Keratinocyte (primary cell): ENCODE results near the gene MRPS16. TPM values are rescaled to one million over a fixed set of nuclear protein-coding genes. Genes with fewer than 3 reads are reported as not detected.

Experiments
- DNase-seq: peaks from one replicate; pipeline ENCODE4 v3.0.0-alpha.2; 2011; ENCODE audit warnings: low read depth, missing footprints, low spot score
- FAIRE-seq: peaks from 2 replicates; lab custom pipeline; 2011; peaks lifted over from hg19 to GRCh38; lab: Jason Lieb, UNC
- H2AFZ ChIP-seq: 2 replicates; pipeline ENCODE4 v1.6.0; 2012; ENCODE audit warnings: low read length, control low read depth, inconsistent platforms; ENCODE audit not compliant: control insufficient read depth
- H3K27ac ChIP-seq: 2 replicates; pipeline ENCODE4 v1.5.1; 2011; ENCODE audit warnings: low read length; ENCODE audit not compliant: control insufficient read depth, insufficient read depth
- H3K27me3 ChIP-seq: 3 replicates; pipeline ENCODE4 v1.6.0; 2011; ENCODE audit warnings: low read length; ENCODE audit not compliant: control insufficient read depth, insufficient read depth; ENCODE audit errors: extremely low read depth
- H3K36me3 ChIP-seq, 2 experiments: 2 replicates in 1 of 2; 3 replicates in 1 of 2; pipeline ENCODE4 v1.5.1; 2011; ENCODE audit warnings: low read length in 2 of 2, mild to moderate bottlenecking in 1 of 2; ENCODE audit not compliant: control insufficient read depth in 2 of 2, insufficient read depth in 2 of 2; ENCODE audit errors: extremely low read depth in 1 of 2
- H3K4me1 ChIP-seq: 3 replicates; pipeline ENCODE4 v1.5.1; 2011; ENCODE audit warnings: low read length; ENCODE audit not compliant: control insufficient read depth, insufficient read depth; ENCODE audit errors: extremely low read depth
- H3K4me2 ChIP-seq: 3 replicates; pipeline ENCODE4 v1.6.0; 2011; ENCODE audit warnings: low read depth, low read length; ENCODE audit not compliant: control insufficient read depth, insufficient read depth; ENCODE audit errors: extremely low read depth
- H3K4me3 ChIP-seq, 3 experiments: fragments of 200-600 bp in 1 of 3; sonication (generic) in 1 of 3; 2 replicates in 2 of 3; 3 replicates in 1 of 3; pipeline ENCODE4 v1.5.1; 2011 to 2016; ENCODE audit warnings: low read length in 3 of 3, mild to moderate bottlenecking in 3 of 3, control low read depth in 2 of 3, inconsistent platforms in 1 of 3, low read depth in 1 of 3, mixed read lengths in 1 of 3, mixed run types in 1 of 3, moderate library complexity in 1 of 3; ENCODE audit not compliant: control insufficient read depth in 2 of 3, insufficient read depth in 2 of 3; ENCODE audit errors: extremely low read depth in 1 of 3
- H3K79me2 ChIP-seq: 2 replicates; pipeline ENCODE4 v1.6.0; 2012; ENCODE audit warnings: low read length; ENCODE audit not compliant: control insufficient read depth, insufficient read depth
- H3K9ac ChIP-seq: 3 replicates; pipeline ENCODE4 v1.6.0; 2011; ENCODE audit warnings: low read length; ENCODE audit not compliant: control insufficient read depth, insufficient read depth; ENCODE audit errors: extremely low read depth
- H3K9me1 ChIP-seq: 3 replicates; pipeline ENCODE4 v1.6.0; 2011; ENCODE audit warnings: low read length; ENCODE audit not compliant: control insufficient read depth, insufficient read depth; ENCODE audit errors: extremely low read depth
- H3K9me3 ChIP-seq: 2 replicates; pipeline ENCODE4 v1.5.1; 2012; ENCODE audit warnings: low read depth, low read length; ENCODE audit not compliant: control insufficient read depth
- H4K20me1 ChIP-seq: 3 replicates; pipeline ENCODE4 v1.6.0; 2011; ENCODE audit warnings: low read length; ENCODE audit not compliant: control insufficient read depth, insufficient read depth; ENCODE audit errors: extremely low read depth
- EZH2 ChIP-seq: IDR thresholded peaks from one replicate; pipeline ENCODE4 v1.6.1; 2012; ENCODE audit warnings: inconsistent platforms, mild to moderate bottlenecking, low read length, moderate library complexity
- dilution Hi-C: fragments of 300-500 bp; cut with MboI; formaldehyde crosslinking; loops from one replicate; pipeline ENCODE4 v1.7.0; 2020; ENCODE audit warnings: low sequenced_read_pairs; ENCODE audit not compliant: extremely low pct_ligation_motif_present
- polyA plus RNA-seq, 5 experiments: library from polyadenylated mRNA; depleted of rRNA in 3 of 5; stranded (reverse) in 3 of 5; stranded (forward) in 1 of 5; unstranded in 1 of 5; fragments of >200 nt; gene quantifications; 1 replicate in 1 of 5; 2 replicates in 3 of 5; 3 replicates in 1 of 5; pipeline versions ENCODE4 v1.2.1 to v1.2.3, GENCODE V29; 2011 to 2012; ENCODE audit warnings: missing spikeins in 2 of 5, low read depth in 1 of 5, low replicate concordance in 1 of 5
- TF ChIP-seq, protein P1 (sequence below), 3 experiments: IDR thresholded peaks in 1 of 3; conservative IDR thresholded peaks in 1 of 3; optimal IDR thresholded peaks in 1 of 3; 2 replicates in 2 of 3; 3 replicates in 1 of 3; pipeline versions ENCODE3 to v1.5.1; 2011; ENCODE audit warnings: low read length in 3 of 3, mild to moderate bottlenecking in 3 of 3, moderate library complexity in 2 of 3, control low read depth in 1 of 3, inconsistent platforms in 1 of 3; ENCODE audit not compliant: insufficient read depth in 2 of 3; ENCODE audit errors: extremely low read depth in 1 of 3

The MRPS16 gene
- polyA plus RNA-seq, 1 donor (not counting 4 experiments of a cell fraction or from before 2014, with no cell fraction given), result 79.2 TPM

DNA sequence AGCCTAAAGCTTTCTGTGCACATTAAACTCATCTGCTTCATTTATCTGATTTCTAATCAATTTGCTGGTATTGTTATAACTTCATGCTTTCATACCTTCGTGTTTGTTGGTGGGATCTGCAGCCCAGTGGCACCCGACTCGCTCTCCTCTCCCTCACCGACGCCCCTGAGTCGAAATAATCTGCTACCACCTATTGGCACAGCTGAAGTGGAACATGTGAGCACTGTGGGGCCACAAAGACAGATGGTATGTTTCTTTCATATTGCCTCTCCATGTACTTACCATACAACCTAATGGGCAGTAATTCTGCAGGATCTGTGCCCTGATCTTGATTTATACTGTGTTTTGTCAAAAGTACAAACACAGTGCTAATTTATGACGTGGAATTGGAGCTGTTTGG, 17.7 kb downstream of the MRPS16 start:
- Histone ChIP-seq H3K9ac (no peak overlapping the region), H4K20me1 (no peaks in the 10 kb centered on the region), H3K4me1 (no peaks in the 10 kb centered on the region), H3K4me3 (no peak overlapping the region), H2AFZ (no peak overlapping the region), H3K9me1 (no peaks in the 10 kb centered on the region), H3K4me2 (no peak overlapping the region), H3K36me3 (peaks cover 3 to 17% of the 10 kb centered on the region in 2 experiments), H3K27me3 (no peaks in the 10 kb centered on the region), H3K27ac (no peak overlapping the region), H3K9me3 (no peaks in the 10 kb centered on the region), H3K79me2 (no peaks in the 10 kb centered on the region)
- dilution Hi-C loops, result no loop called here
- TF ChIP-seq EZH2, result no peak
- TF ChIP-seq, protein P1, sequence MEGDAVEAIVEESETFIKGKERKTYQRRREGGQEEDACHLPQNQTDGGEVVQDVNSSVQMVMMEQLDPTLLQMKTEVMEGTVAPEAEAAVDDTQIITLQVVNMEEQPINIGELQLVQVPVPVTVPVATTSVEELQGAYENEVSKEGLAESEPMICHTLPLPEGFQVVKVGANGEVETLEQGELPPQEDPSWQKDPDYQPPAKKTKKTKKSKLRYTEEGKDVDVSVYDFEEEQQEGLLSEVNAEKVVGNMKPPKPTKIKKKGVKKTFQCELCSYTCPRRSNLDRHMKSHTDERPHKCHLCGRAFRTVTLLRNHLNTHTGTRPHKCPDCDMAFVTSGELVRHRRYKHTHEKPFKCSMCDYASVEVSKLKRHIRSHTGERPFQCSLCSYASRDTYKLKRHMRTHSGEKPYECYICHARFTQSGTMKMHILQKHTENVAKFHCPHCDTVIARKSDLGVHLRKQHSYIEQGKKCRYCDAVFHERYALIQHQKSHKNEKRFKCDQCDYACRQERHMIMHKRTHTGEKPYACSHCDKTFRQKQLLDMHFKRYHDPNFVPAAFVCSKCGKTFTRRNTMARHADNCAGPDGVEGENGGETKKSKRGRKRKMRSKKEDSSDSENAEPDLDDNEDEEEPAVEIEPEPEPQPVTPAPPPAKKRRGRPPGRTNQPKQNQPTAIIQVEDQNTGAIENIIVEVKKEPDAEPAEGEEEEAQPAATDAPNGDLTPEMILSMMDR (optimal IDR thresholded peaks at IDR 0.05 in 1 of 3, IDR thresholded peaks at IDR 0.05 in 1 of 3, conservative IDR thresholded peaks at IDR 0.05 in 1 of 3; ENCODE audit: extremely low read depth in 1 of 3, insufficient read depth in 2 of 3, low read length in 3 of 3), result no peak
- DNase-seq (no peak), FAIRE-seq (no peak)

DNA sequence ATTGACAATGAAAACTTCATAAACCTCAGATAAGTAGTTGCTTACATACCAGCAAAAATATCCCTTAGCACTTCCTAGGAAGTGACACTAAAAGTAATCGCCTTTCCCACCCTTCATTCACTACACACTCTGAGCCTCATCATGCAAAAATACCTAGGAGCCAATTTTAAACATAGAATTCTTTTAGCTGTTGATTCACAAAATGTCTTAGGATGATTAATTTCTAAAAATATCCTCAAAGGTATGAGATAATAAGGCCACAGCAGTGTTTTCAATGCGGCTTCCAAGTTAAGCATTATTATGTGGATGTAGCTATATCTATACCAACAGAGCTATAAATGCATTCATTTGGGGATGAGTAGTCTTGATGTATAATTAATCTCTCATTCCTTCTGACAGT, 18.6 kb downstream of the MRPS16 start:
- H3K27ac ChIP-seq, result no peak overlapping the region
- no peak for DNase-seq
- H2AFZ ChIP-seq, result no peak overlapping the region
- no peaks in the 10 kb centered on the region for H3K79me2 ChIP-seq
- no peaks in the 10 kb centered on the region for H3K4me1 ChIP-seq
- H3K4me3 ChIP-seq, result no peak overlapping the region
- H3K9ac ChIP-seq, result no peak overlapping the region
- no peaks in the 10 kb centered on the region for H3K9me3 ChIP-seq
- H3K4me2 ChIP-seq, result no peak overlapping the region
- peaks cover 3 to 12% of the 10 kb centered on the region in 2 experiments for H3K36me3 ChIP-seq
- no peak for FAIRE-seq
- H3K9me1 ChIP-seq, result no peaks in the 10 kb centered on the region
- TF ChIP-seq, protein P1 (optimal IDR thresholded peaks at IDR 0.05 in 1 of 3, IDR thresholded peaks at IDR 0.05 in 1 of 3, conservative IDR thresholded peaks at IDR 0.05 in 1 of 3; ENCODE audit: extremely low read depth in 1 of 3, insufficient read depth in 2 of 3, low read length in 3 of 3), result no peak
- no peak for TF ChIP-seq EZH2
- no peaks in the 10 kb centered on the region for H4K20me1 ChIP-seq
- H3K27me3 ChIP-seq, result no peaks in the 10 kb centered on the region
- dilution Hi-C loops, result no loop called here
